ENCODE measurements around the gene EXOC6B.
A peak's percentile ranks its signal among the peaks of the same experiment; 100 is the strongest.

Gene EXOC6B

GRCh38 chr2:72173640-72174321 is 652.1 kb downstream of the EXOC6B start:
- peak; percentile 24 for DNase-seq (ENCODE audit: low read depth, low spot score)

GRCh38 chr2:72172478-72172877 is 653.4 kb downstream of the EXOC6B start:
- DNase-seq (ENCODE audit: low read depth, low spot score): no peak

- DNase-seq (ENCODE audit: low read depth, low spot score): no peak
Measured at GRCh38 chr2:72166279-72166678, 659.6 kb downstream of the EXOC6B start.

- DNase-seq (ENCODE audit: low read depth, low spot score): no peak
Measured at GRCh38 chr2:72165792-72166191, 660.0 kb downstream of the EXOC6B start.

- no peak for DNase-seq (ENCODE audit: low read depth, low spot score)
Measured at GRCh38 chr2:72162574-72162973, 663.3 kb downstream of the EXOC6B start.

- no peak for DNase-seq (ENCODE audit: low read depth, low spot score)
Measured at GRCh38 chr2:72159211-72159993, 666.4 kb downstream of the EXOC6B start.

GRCh38 chr2:72157871-72158771 is 667.7 kb downstream of the EXOC6B start:
- DNase-seq (ENCODE audit: low read depth, low spot score): no peak

- no peak for DNase-seq (ENCODE audit: low read depth, low spot score)
Measured at GRCh38 chr2:72156872-72157271, 669.0 kb downstream of the EXOC6B start.

GRCh38 chr2:72155737-72156136 is 670.1 kb downstream of the EXOC6B start:
- DNase-seq (ENCODE audit: low read depth, low spot score): no peak

GRCh38 chr2:72155151-72155550 is 670.7 kb downstream of the EXOC6B start:
- DNase-seq (ENCODE audit: low read depth, low spot score): no peak

- no peak for DNase-seq (ENCODE audit: low read depth, low spot score)
Measured at GRCh38 chr2:72154386-72154975, 671.4 kb downstream of the EXOC6B start.

GRCh38 chr2:72153924-72154323 is 671.9 kb downstream of the EXOC6B start:
- DNase-seq (ENCODE audit: low read depth, low spot score): no peak

- DNase-seq (ENCODE audit: low read depth, low spot score): no peak
Measured at GRCh38 chr2:72153026-72153791, 672.6 kb downstream of the EXOC6B start.

- no peak for DNase-seq (ENCODE audit: low read depth, low spot score)
Measured at GRCh38 chr2:72150861-72151356, 674.9 kb downstream of the EXOC6B start.

- peak; percentile 46 for DNase-seq (ENCODE audit: low read depth, low spot score)
Measured at GRCh38 chr2:72150157-72150860, 675.5 kb downstream of the EXOC6B start.

GRCh38 chr2:72149556-72150156 is 676.2 kb downstream of the EXOC6B start:
- DNase-seq (ENCODE audit: low read depth, low spot score): no peak

- no peak for DNase-seq (ENCODE audit: low read depth, low spot score)
Measured at GRCh38 chr2:72148837-72149555, 676.8 kb downstream of the EXOC6B start.

- no peak for DNase-seq (ENCODE audit: low read depth, low spot score)
Measured at GRCh38 chr2:72148003-72148836, 677.6 kb downstream of the EXOC6B start.
